NCI-H524 treated with DMSO at 0.1 percent for 48 hours (cell line): ENCODE results near the gene ITSN1.
"Not testable (repeated sequence)": the region's sequence is repeated elsewhere in the genome, so short reads cannot be mapped to it uniquely, and the experiment has no call there.

ENCODE experiments used
- DNase-seq: peaks from one replicate; lab custom pipeline; 2025; lab: John Stamatoyannopoulos, UW

The ITSN1 gene

DNA sequence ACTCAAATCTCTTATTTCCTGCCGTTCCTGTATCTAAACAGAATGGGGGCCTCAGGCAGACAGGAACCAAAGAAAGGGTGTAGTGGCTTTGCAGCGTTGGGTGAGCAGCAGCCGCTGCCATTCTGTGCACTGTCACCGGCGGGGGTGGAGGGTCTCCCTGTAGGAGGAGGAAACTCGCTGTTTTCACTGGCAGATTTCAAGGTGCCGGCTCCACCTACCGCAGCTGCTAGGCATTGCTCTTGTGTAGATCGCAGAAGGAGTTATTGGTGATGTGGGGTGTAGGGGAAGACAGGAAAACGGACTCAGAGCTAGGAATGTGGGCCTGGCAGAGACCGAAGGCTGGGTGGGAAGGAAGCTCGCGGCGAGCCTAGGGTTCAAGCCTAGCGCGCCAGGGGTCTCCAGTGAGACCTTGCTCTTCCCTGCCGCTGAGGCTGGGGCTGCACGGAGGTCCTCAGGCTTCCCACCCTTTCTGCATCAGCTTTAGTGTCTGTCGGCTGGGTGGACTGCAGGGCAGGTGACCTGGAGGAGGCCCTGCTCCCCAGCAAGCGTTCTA is 252.5 kb downstream of the ITSN1 start:
- peak; percentile 44 for DNase-seq

DNA sequence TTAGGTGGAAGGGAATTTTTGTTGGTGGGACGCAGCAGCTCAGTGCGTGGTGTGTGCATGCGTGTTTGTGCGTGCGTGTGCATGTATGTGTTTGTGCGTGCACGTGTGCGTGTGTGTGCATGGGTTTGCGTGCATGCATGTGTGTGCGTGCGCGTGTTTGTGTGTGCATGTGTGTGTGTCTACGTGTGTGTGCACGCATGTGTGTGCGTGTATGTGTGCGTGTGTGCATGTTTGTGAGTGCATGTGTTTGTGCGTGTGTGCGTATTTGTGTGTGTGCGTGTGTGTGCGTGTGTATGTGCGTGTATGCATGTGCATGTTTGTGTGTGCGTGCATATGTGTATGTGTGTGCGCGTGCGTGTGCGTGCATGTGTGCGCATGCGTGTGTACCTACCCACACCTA is 253.1 kb downstream of the ITSN1 start:
- no peak for DNase-seq

DNA sequence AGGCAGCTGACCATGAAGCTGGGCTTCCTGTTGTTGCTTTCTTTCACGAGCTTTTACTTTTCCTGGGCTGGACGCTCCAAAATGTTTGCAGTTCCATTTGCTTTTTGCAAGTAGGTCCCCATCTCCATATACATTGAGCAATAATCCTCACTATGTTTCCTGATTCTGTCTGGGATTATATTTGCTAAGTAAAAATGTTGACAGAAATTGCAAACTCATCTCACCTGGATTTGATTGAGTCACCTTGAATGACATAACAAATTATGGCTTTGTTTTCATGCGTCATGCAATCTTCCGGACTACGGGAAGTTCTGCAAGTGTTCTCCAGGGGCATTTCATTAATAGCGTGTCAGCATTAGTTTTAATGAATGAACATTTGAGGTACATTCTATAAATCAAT is 254.4 kb downstream of the ITSN1 start:
- DNase-seq = no peak

DNA sequence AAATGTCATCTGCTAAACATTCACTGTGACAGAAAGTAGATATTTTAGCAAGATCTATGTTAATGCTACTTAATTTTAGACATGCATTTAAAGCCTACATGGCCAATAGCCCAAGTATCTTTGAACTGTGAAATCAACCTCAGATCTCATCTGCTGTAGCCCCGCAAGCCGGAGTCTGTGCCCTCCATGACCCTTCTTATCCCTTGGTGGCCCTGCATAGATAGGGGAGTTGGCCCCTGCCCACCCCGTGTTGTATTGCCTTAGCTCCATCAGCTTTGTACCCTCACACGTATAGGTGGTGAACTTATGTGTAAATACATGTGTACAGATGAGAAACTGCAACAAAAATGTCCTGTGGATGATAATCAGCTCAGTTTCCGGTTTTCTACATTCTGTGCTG is 254.8 kb downstream of the ITSN1 start:
- no peak for DNase-seq

DNA sequence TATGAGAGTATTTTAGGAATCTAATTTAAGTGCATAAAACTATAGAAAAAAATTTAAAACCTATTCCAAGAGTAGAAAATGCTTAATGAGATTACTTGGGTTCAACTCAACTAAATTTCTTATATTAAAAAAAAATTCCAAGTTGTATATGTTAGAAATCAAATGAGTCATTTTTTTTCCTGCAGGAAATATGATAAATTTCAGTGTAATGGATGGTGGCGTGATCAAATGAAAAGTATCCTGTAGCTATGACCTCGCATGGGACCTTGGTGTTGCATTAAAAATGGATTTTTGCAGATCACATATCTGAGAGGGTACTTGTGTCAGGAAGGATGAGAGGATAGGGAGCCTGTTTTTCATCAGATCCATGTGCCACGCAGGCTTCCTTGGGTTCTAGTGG is 255.4 kb downstream of the ITSN1 start:
- no peak for DNase-seq

DNA sequence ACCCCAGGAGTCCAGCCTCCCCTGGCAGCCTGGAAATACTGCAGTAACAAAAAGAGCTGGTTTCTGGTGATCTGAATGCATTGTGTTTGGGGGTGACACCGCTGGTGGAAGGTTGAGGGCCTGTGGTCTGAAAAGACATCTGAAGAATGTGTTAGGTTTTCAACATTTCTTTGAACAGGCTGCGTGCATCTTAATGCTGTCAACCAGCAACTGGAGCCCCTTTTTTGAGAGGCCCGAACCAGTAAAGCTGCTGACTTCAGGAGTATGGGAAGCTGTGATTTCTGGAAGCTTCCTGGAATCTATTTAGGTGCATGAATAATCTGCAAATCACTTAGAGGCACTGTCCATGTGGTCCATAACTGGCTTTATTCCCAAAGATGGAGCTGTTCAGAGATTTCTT is 256.3 kb downstream of the ITSN1 start:
- no peak for DNase-seq

DNA sequence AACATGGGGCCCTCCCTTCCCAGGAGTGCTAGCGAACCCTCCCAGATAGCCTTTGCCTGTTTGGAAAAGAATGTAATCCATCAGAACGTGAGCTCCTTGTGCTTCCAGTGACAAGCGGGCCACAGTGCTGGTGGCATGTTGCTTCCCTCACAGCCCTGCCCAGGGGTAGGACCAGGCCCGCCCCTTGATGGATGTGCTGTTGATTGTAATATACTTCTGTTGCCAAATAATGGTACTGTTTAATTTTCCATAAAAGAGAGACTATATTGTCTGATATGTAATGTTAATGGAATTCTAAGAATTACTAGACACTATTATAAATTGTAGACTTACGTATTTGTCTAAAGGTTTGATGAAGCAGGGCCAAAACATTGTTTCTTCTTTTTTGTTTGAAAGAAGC is 256.9 kb downstream of the ITSN1 start:
- no peak for DNase-seq

DNA sequence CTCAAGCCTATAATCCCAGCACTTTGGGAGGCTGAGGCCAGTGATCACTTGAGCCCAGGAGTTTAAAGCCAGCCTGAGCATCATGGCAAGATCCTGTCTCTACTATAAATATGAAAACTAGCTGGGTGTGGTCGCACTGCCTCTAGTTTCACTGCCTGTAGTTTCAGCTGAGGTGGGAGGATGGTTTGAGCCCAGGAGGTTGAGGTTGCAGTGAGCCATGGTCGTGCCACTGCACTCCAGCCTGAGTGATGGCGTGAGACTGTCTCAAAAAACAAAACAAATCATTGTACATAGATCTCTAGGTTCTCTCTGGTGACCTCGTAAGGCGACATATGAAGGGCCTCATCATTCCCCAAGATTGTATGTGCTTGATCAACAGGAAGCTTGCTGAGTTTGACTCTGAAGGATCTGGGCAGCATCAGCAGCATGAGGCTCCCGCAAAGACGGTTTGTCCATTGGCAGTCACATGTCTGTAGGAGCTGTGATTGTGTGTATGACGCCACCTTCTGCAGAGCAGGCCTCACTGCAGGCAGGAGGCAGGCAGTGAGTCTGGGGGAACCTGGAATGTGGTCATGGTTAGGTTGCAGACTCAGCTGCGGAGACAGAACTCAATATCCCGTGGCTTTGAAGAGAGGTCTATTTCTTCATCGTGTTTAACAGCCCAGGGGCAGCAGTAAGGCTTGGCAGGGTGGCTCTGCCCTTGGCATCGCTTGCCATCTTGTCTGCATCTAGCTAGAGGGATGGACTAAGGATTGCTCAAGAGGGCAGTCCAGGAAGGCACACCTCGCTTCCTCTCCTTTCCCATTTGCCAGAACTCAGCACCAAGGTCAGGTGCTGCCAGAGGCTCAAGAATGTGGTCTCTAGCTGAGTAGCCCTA is 259.3 kb downstream of the ITSN1 start:
- no peak for DNase-seq

DNA sequence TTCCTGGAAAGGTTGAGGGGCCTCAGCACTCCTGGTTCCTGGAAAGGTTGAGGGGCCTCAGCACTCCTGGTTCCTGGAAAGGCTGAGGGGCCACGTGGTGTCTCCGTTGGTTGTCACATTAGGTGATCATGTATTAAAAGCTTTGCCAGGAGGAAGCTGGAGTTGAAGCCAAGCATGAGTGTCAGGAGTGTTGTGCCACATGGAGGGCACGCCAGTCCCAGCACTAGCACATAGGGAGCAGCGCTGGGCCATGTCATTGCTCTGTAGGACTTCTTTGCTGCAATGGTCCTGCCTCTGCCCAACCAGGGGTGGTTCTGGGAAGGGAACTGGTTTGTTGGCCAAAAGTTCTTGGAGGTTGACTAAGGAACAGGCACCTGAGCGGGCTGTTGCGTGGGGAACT is 260.0 kb downstream of the ITSN1 start:
- DNase-seq = no peak

DNA sequence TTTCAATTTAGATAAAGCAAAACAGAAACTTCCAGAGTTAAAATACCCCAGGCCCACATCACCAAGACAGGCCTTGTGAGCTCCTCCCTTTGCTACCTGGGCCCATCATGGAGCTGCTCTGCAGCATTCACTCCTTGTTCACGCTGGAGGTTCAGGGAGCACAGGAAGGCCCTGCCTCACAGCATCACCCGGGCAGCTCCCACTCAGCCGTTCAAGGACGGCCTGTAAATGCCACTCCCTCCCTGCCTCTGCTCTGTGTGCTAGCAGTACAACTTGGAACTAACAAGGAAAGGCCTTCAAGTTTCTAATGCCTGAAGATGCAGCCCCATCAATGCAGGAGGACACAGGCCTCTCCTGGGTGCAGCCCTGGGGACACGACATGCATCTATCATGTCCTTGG is 261.7 kb downstream of the ITSN1 start:
- no peak for DNase-seq

DNA sequence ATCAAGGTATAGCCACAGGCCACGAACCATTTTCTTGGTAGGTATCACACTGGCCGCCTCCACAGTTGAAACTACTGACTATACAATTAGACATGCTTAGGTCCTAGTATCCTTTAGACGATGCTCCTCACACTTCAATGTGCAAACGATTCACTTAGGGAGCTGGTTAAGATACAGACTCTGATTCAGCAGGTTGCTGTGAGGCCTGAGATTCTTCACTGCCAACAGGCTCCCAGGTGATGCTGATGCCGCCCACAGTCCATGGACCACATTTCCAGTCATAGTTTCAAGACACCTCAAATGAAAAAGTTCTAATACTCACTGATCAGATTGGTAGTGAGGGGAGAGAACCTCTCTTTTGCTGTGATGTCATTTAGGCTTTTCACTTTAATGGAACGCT is 266.5 kb downstream of the ITSN1 start:
- DNase-seq = no peak

DNA sequence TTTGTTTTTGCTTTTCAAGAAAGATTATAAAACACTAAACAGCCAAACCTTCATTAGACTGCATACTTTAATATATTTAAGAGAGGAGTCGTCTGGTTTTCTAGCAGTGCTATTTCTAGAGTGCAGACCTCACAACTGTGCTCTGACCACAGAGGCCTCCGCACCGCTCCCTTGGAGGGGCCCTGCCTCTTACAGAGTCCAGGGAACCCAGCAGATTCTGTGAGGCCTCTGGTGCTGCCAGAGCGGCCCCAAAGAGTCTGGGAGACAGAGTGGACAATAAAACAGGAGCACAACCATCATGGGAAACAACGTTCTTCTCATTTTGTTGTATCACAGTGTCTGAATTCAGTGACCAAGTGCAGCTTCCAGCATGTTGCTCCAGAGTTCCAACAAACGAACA is 267.5 kb downstream of the ITSN1 start:
- DNase-seq = no peak

DNA sequence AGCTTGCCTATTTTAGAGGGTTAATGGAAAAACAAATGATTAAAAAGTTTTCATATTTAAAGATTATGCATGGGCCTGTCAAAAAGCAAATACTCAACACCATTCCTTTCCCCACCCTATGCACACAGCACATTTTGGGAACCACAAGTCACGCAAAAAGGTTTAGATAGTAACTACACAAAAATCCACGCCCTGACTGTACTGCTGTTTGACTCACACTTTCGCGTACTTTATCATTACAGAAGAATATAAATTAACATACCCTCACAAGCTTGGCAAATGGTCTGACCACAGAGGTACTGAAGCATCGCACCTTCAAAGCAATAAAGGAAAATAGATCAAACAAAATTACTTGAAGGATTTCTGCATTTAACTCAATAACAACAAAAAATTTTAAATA is 271.9 kb downstream of the ITSN1 start:
- no peak for DNase-seq

DNA sequence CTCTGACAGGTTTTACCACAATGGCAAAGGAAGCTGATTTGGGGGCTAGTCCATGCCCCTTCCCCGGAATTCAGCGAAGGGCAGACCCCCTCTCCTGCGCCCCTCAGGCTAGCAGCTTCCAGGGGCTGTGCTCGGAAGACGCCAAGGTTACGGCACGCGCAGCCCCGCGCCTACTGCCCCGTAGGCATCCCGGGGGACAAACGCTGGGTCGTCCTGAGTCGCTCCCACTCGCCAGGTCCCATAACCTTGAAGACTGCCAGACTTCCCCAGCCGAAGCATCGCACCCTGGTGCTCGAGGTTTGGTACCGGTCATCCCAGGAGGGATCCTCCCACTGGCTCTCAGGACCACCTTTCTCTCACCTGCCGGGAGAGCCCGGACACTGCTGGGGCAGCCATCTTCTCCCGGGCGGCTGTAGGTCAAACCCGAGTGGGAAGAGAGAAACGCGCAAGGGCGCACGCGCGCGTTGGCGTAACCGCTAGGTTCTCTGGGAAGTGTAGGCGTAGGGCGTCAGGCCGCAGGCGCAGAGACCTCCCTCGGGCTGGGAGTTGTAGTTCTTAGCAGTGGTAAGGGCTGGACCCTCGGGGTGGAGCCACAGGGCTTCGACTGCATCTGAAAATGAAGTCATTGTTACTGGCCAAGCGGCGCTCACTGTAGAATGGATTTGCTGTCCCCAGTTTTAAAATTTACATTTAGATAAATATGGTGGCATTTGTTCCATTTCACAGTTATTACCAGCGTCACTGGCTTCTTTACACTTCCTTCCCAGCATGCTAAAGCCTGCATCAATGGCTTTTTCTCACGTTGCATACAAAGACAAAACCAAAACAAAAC is 273.3 kb downstream of the ITSN1 start, which contains the start of gene ATP5PO:
TSS of gene ATP5PO (minus strand) at position 437 of the 832 bp plus-strand sequence. CDS start at position 396, 41 bp downstream.
- peak; percentile 81 for DNase-seq

DNA sequence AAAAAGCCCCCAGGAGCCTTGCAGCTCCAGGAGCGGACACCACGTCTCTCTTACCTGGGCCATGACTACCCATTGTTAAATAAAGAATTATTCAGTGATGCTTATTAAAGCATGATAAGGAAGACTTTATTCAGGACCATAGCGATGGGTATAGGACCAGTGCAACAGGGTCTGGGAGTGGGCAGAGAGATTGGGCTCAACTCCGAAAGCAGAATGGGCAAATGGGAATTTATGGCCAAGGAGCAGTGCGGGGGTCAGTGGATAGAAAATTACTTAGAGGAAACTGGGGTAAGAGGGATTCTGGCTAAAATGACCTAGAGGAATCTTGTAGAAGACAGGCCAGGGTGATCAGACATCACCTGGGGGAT is 273.9 kb downstream of the ITSN1 start:
- DNase-seq = no peak

DNA sequence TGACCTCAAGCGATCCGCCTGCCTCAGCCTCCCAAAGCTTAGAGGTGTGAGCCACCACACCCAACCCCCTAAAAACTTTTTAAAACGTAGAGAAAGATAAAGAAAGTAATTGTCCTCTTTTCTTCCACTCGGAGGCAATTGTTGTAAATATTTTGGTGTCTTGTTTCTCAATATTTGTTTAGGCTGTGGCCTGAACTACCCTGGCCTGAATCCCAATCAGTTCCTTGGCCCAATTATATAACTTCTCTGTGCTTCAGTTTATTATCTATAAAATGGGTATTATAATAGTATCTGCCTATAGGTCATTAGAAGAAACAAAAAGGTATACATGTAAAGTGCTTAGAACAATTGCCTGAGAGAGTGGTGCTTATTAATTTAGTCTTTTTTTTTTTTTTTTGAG is 275.1 kb downstream of the ITSN1 start:
- no peak for DNase-seq

DNA sequence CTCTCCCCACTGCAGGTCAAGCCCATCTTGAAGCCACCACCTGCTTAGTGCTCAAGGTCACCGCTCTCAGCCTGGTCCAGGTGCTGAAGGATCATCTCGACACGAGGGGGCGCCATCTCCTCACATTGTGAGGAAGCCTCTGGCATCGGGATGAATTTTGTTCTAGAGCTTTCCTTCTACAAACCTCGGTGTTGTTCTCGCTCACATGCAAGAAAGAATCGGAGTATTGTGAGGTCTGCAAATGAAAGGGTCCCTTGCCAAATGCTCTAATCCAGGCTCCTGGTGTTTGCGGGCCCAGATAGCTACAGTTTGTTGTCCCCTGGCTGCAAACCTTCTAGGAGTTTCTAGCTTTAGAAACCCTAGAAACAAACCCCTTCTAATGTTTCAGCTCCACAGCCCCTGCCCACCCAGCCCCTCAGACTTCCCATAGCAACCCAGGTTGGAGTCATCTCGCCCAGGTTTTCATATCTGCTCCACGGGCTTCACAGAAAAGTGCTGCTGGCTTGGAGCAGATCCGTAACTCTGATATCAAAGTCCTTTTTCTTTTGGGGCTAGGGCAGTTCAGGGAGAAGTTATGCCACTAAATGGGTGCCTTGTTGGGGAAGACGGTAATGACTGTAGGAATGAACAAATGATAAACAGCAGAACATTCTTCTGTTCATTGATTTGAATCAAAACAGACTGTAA is 281.9 kb downstream of the ITSN1 start:
- no peak for DNase-seq

DNA sequence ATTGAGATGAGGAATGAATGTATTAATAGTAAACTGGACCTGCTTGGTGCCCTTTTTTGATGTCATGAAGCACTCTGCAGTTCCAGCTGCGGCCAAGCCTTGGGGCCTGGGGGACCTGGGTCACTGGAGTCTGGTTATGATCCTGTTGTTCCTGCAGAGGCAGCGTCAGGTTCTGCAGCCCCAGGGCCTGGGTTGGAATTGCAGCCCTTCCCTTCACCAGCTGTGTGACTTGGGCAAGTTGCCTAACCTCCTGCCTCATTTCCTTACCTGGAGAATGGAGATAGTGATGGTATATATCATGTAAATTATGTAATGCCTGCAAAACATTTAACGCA is 282.4 kb downstream of the ITSN1 start:
- no peak for DNase-seq

DNA sequence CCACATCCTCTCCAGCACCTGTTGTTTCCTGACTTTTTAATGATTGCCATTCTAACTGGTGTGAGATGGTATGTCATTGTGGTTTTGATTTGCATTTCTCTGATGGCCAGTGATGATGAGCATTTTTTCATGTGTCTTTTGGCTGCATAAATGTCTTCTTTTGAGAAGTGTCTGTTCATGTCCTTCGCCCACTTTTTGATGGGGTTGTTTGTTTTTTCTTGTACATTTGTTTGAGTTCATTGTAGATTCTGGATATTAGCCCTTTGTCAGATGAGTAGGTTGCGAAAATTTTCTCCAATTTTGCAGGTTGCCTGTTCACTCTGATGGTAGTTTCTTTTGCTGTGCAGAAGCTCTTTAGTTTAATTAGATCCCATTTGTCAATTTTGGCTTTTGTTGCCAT is 283.9 kb downstream of the ITSN1 start:
- DNase-seq = not testable (repeated sequence)

DNA sequence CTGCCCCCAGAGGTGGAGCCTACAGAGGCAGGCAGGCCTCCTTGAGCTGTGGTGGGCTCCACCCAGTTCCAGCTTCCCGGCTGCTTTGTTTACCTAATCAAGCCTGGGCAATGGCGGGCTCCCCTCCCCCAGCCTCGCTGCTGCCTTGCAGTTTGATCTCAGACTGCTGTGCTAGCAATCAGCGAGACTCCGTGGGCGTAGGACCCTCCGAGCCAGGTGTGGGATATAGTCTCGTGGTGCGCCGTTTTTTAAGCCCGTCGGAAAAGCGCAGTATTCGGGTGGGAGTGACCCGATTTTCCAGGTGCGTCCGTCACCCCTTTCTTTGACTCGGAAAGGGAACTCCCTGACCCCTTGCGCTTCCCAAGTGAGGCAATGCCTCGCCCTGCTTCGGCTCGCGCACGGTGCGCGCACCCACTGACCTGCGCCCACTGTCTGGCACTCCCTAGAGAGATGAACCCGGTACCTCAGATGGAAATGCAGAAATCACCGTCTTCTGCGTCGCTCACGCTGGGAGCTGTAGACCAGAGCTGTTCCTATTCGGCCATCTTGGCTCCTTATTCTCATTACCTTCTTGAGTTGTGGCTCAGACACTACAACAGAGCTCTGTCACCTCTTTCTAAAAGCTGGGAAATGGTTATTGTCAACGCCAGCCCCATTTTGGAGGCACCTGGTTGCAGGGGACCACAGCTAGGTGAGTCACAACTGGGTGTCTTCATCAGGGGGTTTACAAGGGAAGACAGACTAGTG is 288.9 kb downstream of the ITSN1 start:
- not testable (repeated sequence) for DNase-seq

DNA sequence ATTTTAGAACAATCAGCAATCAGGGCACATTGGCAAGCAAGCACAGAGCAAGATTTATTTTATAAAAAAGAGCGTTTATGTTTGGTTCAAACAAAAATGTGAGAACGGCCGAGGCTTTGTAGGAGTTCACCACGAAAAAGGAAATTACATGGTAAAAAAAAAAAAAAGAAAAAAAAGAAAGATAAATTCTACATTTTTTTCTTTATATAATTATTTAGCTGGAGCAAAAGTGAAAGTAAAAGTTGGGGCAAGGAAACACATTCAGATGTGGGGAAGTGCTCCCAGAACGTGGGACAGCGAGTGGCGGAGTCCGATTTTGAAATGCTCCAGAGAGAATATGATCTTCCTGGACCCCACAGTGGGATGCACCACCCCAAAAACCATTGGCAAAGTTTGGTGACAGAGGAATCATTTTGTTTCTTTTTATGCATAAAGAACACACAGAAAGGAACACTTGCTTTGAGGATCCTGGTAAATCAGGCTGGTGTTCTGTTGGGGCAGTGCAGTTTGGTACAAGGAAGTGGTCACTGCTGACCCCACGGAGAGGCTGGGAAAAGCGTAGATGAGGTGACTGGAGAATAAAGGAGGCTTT is 289.6 kb downstream of the ITSN1 start:
- no peak for DNase-seq
